Pancreas (tissue), 10 donors: ENCODE measurements around the gene ATN1. TPM values are rescaled to one million over a fixed set of nuclear protein-coding genes. Genes with fewer than 3 reads are reported as not detected.

Experiments
- ATAC-seq, 4 donors: fragments of 200-7000 bp; cut with Tn5 transposase; one replicate each; pipeline versions ENCODE4 v1.8.0 to v1.9.1; 2020; ENCODE audit warnings: mild to moderate bottlenecking in 4 of 4, moderate library complexity in 4 of 4
- DNase-seq, 6 donors: peaks; one replicate each; pipeline ENCODE4 v3.0.0-alpha.2; 2020
- FAIRE-seq: peaks from 2 replicates; lab custom pipeline; 2012; peaks lifted over from hg19 to GRCh38; lab: Jason Lieb, UNC
- H3K27ac ChIP-seq, 4 donors: fragments of 200-600 bp; sonication (generic); 1 replicate in 3 of 4; 2 replicates in 1 of 4; pipeline versions ENCODE4 v1.5.0 to v1.8.0; 2020
- H3K27me3 ChIP-seq, 4 donors: fragments of 200-600 bp; one replicate each; pipeline ENCODE4 v1.8.0; 2021
- H3K36me3 ChIP-seq, 3 donors: fragments of 200-600 bp; sonication (generic) in 1 of 3; one replicate each; pipeline versions ENCODE4 v1.5.0 to v1.8.0; 2020 to 2021
- H3K4me1 ChIP-seq, 3 donors: fragments of 200-600 bp; one replicate each; pipeline ENCODE4 v1.8.0; 2021
- H3K4me3 ChIP-seq, 4 donors: fragments of 200-600 bp; sonication (generic) in 2 of 4; one replicate each; pipeline versions ENCODE4 v1.5.0 to v1.8.0; 2020 to 2021
- H3K9me3 ChIP-seq, 4 donors: fragments of 200-600 bp; one replicate each; pipeline ENCODE4 v1.8.0; 2021
- CTCF ChIP-seq, 4 donors: fragments of 200-600 bp; sonication (generic) in 3 of 4; IDR thresholded peaks; one replicate each; pipeline versions ENCODE4 v1.5.0 to v1.8.0; 2021; ENCODE audit warnings: antibody characterized with exemption in 4 of 4
- WGBS, 2 donors: extraction: QIAGEN DNeasy Blood & Tissue Kit; methylation state at CpG; one replicate each; pipeline ENCODE4 v1.1.7; 2013; 5-methylcytosine and 5-hydroxymethylcytosine counted together
- intact Hi-C, 3 donors: fragments of 100-400 bp; cut with DNase I; formaldehyde crosslinking; loops; one replicate each; pipeline versions ENCODE4 v1.11.1 to v1.14.2; 2022
- polyA plus RNA-seq, 2 donors: library from polyadenylated mRNA; stranded (reverse); fragments of 200-250 nt; gene quantifications; one replicate each; pipeline ENCODE4 v1.2.3, GENCODE V29; 2013
- total RNA-seq, 6 donors: library from RNA; stranded (reverse); fragmentation: NEBNext Ultra II Directional in 4 of 6; extraction: Animal tissue kit (Norgen Biotek cat#: 25700) in 4 of 6; gene quantifications; one replicate each; pipeline versions ENCODE4 v1.2.1 to v1.2.4, GENCODE V29; 2021 to 2023
- donor health status: healthy with polysubstance abuse.
- donor health status: DM: no; HTN: no; CAD: no; lungs with moderate emphysema.
- donor health status: DM: no; HTN: no; CAD: no.
- donor health status: control.
- donor health status: control.
- donor health status: Bipolar disorder and iron deficiency.
- donor health status: DM: yes; HTN: yes; CAD: no.
- donor health status: DM: no; HTN: no; CAD: no.
- donor health status: DM: no; HTN: no; CAD: no.
- donor health status: DM: yes; HTN: yes; CAD: no.

The ATN1 gene
- total and polyA plus RNA-seq, 8 donors = 30.9 to 113 (median 39.2) TPM

- H3K27me3 ChIP-seq = no peaks in the 10 kb centered on the region
- DNase-seq (peak in 2 of 6 donors; percentile 23 to 48), FAIRE-seq (no peak), ATAC-seq (peak in 1 of 4 donors; percentile 4)
- H3K27ac ChIP-seq = no peak overlapping the region
- no peak for TF ChIP-seq CTCF (IDR thresholded peaks at IDR 0.05)
- H3K36me3 ChIP-seq = no peaks in the 10 kb centered on the region
- intact Hi-C loops = no loop called here
- no peaks in the 10 kb centered on the region for H3K9me3 ChIP-seq
- H3K4me3 ChIP-seq = peak overlapping the region; percentile 14 to 60 (median 37)
- 26 to 37% methylated on average over 25 to 29 of the region's 29 CpGs for whole genome bisulfite sequencing, 2 donors
- H3K4me1 ChIP-seq = peaks cover 0 to 4% (median 0%) of the 10 kb centered on the region in 3 donors
Observed at GRCh38 chr12:6914947-6915788, 12.6 kb upstream of the ATN1 start.

- Histone ChIP-seq H3K27me3 (no peaks in the 10 kb centered on the region), H3K27ac (no peak overlapping the region), H3K9me3 (no peaks in the 10 kb centered on the region), H3K4me1 (peaks cover 0 to 4% (median 0%) of the 10 kb centered on the region in 3 donors), H3K36me3 (no peaks in the 10 kb centered on the region), H3K4me3 (no peak overlapping the region)
- FAIRE-seq (no peak), DNase-seq (peak in 2 of 6 donors; percentile 23 to 39), ATAC-seq (no peak)
- 68 to 77% methylated on average over 14 of the region's 14 CpGs for WGBS, 2 donors
- no peak for TF ChIP-seq CTCF (IDR thresholded peaks at IDR 0.05)
- intact Hi-C loops = no loop called here
Observed at GRCh38 chr12:6915789-6916285, 11.9 kb upstream of the ATN1 start.

- DNase-seq (peak in 2 of 6 donors; percentile 37 to 41), FAIRE-seq (no peak), ATAC-seq (no peak)
- Histone ChIP-seq H3K9me3 (no peaks in the 10 kb centered on the region), H3K4me3 (no peak overlapping the region), H3K27me3 (no peaks in the 10 kb centered on the region), H3K27ac (no peak overlapping the region), H3K4me1 (peaks cover 0 to 4% (median 0%) of the 10 kb centered on the region in 3 donors), H3K36me3 (no peaks in the 10 kb centered on the region)
- intact Hi-C loops = no loop called here
- no peak for TF ChIP-seq CTCF (IDR thresholded peaks at IDR 0.05)
- WGBS, 2 donors = 84 to 85% methylated on average over 11 of the region's 11 CpGs
Observed at GRCh38 chr12:6916426-6917200, 11.1 kb upstream of the ATN1 start.

DNA sequence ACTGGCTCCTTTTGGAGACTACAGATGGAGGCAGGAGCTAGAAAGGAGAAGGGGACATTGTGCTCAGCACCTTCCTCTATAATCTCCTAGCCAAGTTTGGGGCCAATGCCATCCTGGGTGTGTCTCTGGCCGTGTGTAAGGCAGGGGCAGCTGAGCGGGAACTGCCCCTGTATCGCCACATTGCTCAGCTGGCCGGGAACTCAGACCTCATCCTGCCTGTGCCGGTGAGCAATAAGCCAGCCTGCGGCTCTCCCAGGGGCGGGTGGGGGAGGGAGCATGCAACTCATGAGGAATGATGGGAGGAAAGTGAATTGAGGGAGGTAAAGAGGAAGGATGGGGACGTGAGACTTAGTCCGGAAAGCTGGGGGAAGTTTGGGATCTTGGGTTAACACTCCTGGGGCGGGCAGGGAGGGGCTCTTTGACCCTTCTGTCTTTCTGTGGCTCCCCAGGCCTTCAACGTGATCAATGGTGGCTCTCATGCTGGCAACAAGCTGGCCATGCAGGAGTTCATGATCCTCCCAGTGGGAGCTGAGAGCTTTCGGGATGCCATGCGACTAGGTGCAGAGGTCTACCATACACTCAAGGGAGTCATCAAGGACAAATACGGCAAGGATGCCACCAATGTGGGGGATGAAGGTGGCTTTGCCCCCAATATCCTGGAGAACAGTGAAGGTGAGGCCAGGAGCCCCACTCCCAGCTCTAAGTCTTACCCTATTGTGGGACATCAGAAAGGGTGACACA, 10.1 kb upstream of the ATN1 start:
- no peak for ATAC-seq
- Histone ChIP-seq H3K4me1 (peaks cover 0 to 4% (median 0%) of the 10 kb centered on the region in 3 donors), H3K4me3 (no peak overlapping the region), H3K27me3 (no peaks in the 10 kb centered on the region), H3K36me3 (no peaks in the 10 kb centered on the region), H3K9me3 (no peaks in the 10 kb centered on the region), H3K27ac (no peak overlapping the region)
- no peak for FAIRE-seq
- 68 to 79% methylated on average over 14 of the region's 14 CpGs for WGBS, 2 donors
- TF ChIP-seq CTCF (IDR thresholded peaks at IDR 0.05) = no peak
- DNase-seq = peak in 2 of 6 donors; percentile 9 to 39
- intact Hi-C loops = no loop called here
